Measurements from ENCODE around the gene ACACB. TPM values are rescaled to one million over a fixed set of nuclear protein-coding genes. Genes with fewer than 3 reads are reported as not detected.

ACACB gene
- total RNA-seq, 3 donors from 2014 or later (not counting 1 experiment from before 2014, with no cell fraction given): 4.1 to 14.3 (median 8.4) TPM

GRCh38 chr12:109250523-109250922 lies 134.1 kb downstream of the ACACB start:
- peaks cover 0 to 10% of the 10 kb centered on the region in 2 donors for H3K27me3 Mint-ChIP-seq (ENCODE audit: low read depth in 2 of 2)
- H3K27ac Mint-ChIP-seq: no peak overlapping the region
- peaks cover 15% of the 10 kb centered on the region for H3K36me3 Mint-ChIP-seq
- H3K4me1 Mint-ChIP-seq: no peaks in the 10 kb centered on the region
- Histone ChIP-seq H3K27me3 (ENCODE audit: control insufficient read depth, insufficient read depth, low read length) (no peaks in the 10 kb centered on the region), H3K9me3 (ENCODE audit: control insufficient read depth, insufficient read depth, low read length) (peaks cover 5% of the 10 kb centered on the region), H3K36me3 (ENCODE audit: control insufficient read depth, insufficient read depth, low read length) (no peaks in the 10 kb centered on the region), H3K27ac (ENCODE audit: low read length) (no peak overlapping the region), H3K4me3 (ENCODE audit: low read length) (no peak overlapping the region), H3K4me1 (ENCODE audit: control insufficient read depth, insufficient read depth, low read length) (no peaks in the 10 kb centered on the region)
- ATAC-seq (no peak), DNase-seq (no peak)
- no peak for TF ChIP-seq CTCF (IDR thresholded peaks at IDR 0.05)
- H3K4me3 Mint-ChIP-seq: no peak overlapping the region
- peaks cover 2 to 8% of the 10 kb centered on the region in 2 donors for H3K9me3 Mint-ChIP-seq
- WGBS (ENCODE audit: insufficient coverage): 88% methylated on average over 1 of the region's 1 CpG
- intact Hi-C loops (cut with micrococcal nuclease): no loop called here

GRCh38 chr12:109252799-109253198 lies 136.4 kb downstream of the ACACB start:
- Mint-ChIP-seq H3K27ac (no peak overlapping the region), H3K27me3 (ENCODE audit: low read depth in 2 of 2) (peaks cover 2 to 10% of the 10 kb centered on the region in 2 donors), H3K4me3 (no peak overlapping the region), H3K9me3 (peaks cover 2 to 8% of the 10 kb centered on the region in 2 donors), H3K36me3 (peaks cover 18% of the 10 kb centered on the region), H3K4me1 (no peaks in the 10 kb centered on the region)
- WGBS (ENCODE audit: insufficient coverage): 97% methylated on average over 4 of the region's 4 CpGs
- Histone ChIP-seq H3K9me3 (ENCODE audit: control insufficient read depth, insufficient read depth, low read length) (peaks cover 5% of the 10 kb centered on the region), H3K27me3 (ENCODE audit: control insufficient read depth, insufficient read depth, low read length) (no peaks in the 10 kb centered on the region), H3K4me3 (ENCODE audit: low read length) (no peak overlapping the region), H3K4me1 (ENCODE audit: control insufficient read depth, insufficient read depth, low read length) (no peaks in the 10 kb centered on the region), H3K36me3 (ENCODE audit: control insufficient read depth, insufficient read depth, low read length) (no peaks in the 10 kb centered on the region), H3K27ac (ENCODE audit: low read length) (no peak overlapping the region)
- intact Hi-C loops (cut with micrococcal nuclease): no loop called here
- DNase-seq (no peak), ATAC-seq (no peak)
- no peak for TF ChIP-seq CTCF (IDR thresholded peaks at IDR 0.05)

GRCh38 chr12:109253913-109254544 lies 137.6 kb downstream of the ACACB start:
- Mint-ChIP-seq H3K27me3 (ENCODE audit: low read depth in 2 of 2) (peaks cover 2 to 10% of the 10 kb centered on the region in 2 donors), H3K36me3 (peaks cover 18% of the 10 kb centered on the region), H3K4me3 (no peak overlapping the region), H3K4me1 (no peaks in the 10 kb centered on the region), H3K27ac (no peak overlapping the region), H3K9me3 (peaks cover 2 to 8% of the 10 kb centered on the region in 2 donors)
- Histone ChIP-seq H3K36me3 (ENCODE audit: control insufficient read depth, insufficient read depth, low read length) (no peaks in the 10 kb centered on the region), H3K4me1 (ENCODE audit: control insufficient read depth, insufficient read depth, low read length) (no peaks in the 10 kb centered on the region), H3K27me3 (ENCODE audit: control insufficient read depth, insufficient read depth, low read length) (no peaks in the 10 kb centered on the region), H3K27ac (ENCODE audit: low read length) (no peak overlapping the region), H3K9me3 (ENCODE audit: control insufficient read depth, insufficient read depth, low read length) (peaks cover 5% of the 10 kb centered on the region), H3K4me3 (ENCODE audit: low read length) (no peak overlapping the region)
- WGBS (ENCODE audit: insufficient coverage): 94% methylated on average over 7 of the region's 7 CpGs
- intact Hi-C loops (cut with micrococcal nuclease): no loop called here
- TF ChIP-seq CTCF (IDR thresholded peaks at IDR 0.05): no peak
- no peak for ATAC-seq
- DNase-seq: no peak

- H3K27me3 ChIP-seq (ENCODE audit: control insufficient read depth, insufficient read depth, low read length): no peaks in the 10 kb centered on the region
- H3K9me3 Mint-ChIP-seq: peaks cover 2 to 8% of the 10 kb centered on the region in 2 donors
- intact Hi-C loops (cut with micrococcal nuclease): no loop called here
- H3K27ac ChIP-seq (ENCODE audit: low read length): no peak overlapping the region
- H3K36me3 Mint-ChIP-seq: peaks cover 18% of the 10 kb centered on the region
- no peaks in the 10 kb centered on the region for H3K4me1 ChIP-seq (ENCODE audit: control insufficient read depth, insufficient read depth, low read length)
- no peak for TF ChIP-seq CTCF (IDR thresholded peaks at IDR 0.05)
- H3K4me3 Mint-ChIP-seq: no peak overlapping the region
- peaks cover 2 to 10% of the 10 kb centered on the region in 2 donors for H3K27me3 Mint-ChIP-seq (ENCODE audit: low read depth in 2 of 2)
- H3K27ac Mint-ChIP-seq: no peak overlapping the region
- H3K4me1 Mint-ChIP-seq: no peaks in the 10 kb centered on the region
- DNase-seq (no peak), ATAC-seq (no peak)
- WGBS (ENCODE audit: insufficient coverage): 95% methylated on average over 4 of the region's 5 CpGs
- no peak overlapping the region for H3K4me3 ChIP-seq (ENCODE audit: low read length)
- H3K36me3 ChIP-seq (ENCODE audit: control insufficient read depth, insufficient read depth, low read length): no peaks in the 10 kb centered on the region
- peaks cover 5% of the 10 kb centered on the region for H3K9me3 ChIP-seq (ENCODE audit: control insufficient read depth, insufficient read depth, low read length)
These were observed 139.0 kb downstream of the ACACB start for GRCh38 chr12:109255377-109255776.

All from natural killer cell (primary cell).